Kidney tubule cell (primary cell): ENCODE measurements around the gene NDP.
"Not testable (repeated sequence)": the region's sequence is repeated elsewhere in the genome, so short reads cannot be mapped to it uniquely, and the experiment has no call there.

Experiments used
- DNase-seq: peaks from one replicate; pipeline ENCODE4 v3.0.0-alpha.2; 2018; ENCODE audit warnings: low spot score

Gene NDP

DNA sequence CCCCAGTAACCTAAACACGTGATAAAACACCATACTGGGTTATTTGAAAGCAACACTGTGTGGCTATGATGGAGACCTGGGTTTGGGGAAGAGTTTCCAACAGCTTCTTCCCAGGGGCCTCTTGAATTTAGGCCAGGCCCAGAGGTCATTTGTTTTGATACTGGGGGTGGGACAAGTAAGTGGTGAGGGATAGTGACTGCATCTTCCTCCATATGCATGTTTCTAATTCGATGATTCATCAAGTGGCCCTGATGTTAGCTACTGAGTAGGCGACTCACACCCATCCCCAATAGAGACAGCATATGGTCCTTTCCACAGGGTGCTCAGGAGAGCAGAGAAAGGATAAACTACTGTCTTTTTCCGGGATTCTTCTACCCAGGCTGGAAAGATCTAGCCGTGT lies 2.7 kb downstream of the NDP start:
- peak; percentile 76 for DNase-seq

DNA sequence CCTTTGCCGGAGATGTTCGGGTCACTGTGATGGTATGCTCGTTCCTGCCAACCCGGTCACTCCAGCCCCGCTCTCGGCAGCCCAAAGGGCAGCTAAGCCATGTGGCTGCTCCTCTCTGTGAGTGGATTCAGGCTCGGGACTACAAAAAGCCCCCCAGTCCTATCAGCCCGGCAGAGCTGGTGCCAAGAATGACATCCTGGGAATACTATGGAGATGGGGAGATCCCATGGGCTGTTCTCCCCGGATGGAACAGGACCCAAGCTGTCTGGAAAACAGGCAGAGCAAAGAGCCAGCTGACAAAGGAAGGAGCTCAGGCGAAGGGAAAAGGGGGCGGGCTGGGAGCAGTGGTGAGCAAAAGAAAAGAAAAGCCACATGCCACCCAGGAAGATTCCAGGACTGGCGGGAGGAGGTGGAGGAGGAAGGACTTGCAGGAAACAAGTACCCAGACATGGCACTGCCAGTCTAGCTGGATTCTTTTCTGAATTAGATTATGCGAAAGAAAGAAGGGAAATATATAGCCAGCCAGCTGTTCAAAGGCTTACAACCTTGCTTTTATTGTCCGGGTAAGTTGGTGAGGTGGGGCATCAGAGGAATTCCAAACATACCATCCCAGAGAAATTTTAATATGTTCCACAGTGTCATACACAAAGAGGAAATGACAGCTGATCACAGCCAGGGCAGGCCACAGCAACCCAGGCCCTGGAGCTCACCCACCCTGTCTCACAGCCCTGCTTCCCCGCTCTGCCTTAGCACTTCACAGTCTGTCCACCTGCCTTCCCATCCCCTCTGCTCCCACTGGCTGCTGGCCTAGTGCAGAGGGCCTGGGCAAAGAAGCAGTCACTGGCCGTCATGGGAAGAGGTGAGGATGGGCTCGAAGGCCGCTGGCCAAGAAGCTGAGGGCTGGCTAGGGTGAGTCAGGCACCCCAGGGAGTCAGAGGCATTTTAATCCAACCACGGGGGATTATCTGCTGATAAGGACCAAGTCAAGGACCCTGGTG lies 3.4 kb downstream of the NDP start:
- peak; percentile 57 for DNase-seq

DNA sequence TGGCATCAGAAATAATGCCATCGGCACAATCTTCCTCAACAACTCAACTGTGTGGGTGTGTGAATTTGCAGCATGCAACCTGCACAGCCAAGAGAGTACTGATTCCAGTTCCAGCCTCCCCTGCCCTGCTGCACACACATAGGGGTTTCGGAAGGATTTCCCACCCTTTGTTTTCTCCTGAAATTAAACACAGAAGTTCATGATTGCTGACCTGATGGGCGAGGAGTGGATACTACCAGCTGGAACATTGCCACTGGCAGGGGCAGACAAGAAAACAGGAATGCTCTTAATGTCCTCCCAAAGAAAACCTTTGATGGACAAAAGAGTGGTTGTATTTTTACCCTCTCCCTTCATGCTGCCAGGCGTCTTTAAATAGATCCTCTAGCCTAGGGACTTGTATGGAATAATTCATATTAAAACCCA lies 4.8 kb downstream of the NDP start:
- DNase-seq: no peak

DNA sequence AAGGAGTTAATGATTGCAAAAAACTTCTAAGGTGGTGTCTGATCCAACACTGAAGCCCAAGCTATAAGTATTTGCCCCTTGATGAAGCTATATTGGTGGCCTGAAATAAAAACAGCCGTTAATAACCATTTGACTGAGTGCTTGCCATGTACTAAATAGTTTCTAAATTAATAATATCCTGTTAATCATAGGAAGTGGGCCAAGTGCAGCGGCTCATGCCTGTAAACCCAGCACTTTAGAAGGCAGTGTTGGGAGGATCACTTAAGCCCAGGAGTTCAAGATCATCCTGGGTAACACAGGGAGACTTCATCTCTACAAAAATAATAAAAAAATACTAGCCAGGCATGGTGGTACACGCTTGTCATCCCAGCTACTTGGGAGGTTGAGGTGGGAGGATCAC lies 8.3 kb downstream of the NDP start:
- peak; percentile 14 for DNase-seq

DNA sequence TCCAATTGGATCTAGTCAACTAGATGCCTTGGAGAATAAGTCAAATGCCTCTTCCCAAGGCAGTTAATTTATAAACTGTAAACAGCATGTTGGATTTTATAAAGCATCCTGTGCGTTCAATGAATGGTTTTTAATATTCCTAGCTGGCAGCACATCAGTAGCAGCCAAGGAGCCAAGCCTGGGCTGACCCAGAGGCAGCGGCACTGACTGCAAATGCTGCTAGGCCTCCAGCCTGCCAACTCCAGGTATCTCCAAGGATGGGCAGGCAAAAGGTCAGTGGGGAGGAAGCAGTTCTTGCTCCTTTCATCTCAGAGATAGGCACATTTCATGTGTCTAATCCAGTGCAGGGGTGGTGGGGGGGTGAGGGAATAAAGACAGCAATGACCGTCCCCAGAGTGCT lies 9.5 kb downstream of the NDP start:
- DNase-seq: no peak

DNA sequence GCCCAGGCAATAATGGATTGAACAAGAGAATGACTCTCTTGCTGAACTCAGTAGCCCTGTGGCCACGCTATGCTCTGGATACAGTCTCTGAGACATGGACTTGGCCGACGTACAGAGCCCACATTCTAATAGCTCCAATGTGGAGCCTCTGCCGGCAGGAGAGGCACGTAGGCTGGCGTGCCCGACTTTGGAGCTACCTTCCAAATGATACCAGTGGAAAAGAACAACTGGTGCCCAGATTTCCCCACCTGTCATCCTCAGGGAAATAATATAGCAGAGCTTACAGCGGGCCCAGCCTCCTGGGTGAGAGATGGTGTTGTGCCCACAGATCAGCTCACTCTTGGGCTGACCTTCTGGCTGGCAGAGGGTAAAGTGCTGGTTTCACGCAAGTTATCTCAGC lies 10.6 kb downstream of the NDP start:
- DNase-seq: no peak

DNA sequence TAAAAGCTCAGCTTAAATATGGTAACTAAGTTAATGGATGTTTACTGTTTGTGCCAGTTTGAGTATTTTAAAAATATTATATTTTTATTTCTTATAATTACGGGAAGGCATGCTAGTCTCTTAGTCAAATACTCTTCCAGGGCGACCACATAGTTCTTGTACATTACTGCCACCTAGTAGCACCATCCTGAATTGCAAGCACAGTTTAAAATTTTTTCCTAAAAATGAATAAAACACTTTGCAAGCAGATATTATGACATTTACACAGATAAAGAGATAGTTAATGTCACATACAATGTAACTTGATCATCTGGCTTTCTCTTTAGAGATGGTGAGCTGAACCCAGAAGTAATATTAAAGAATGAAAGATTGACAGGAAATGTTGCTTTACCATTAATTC lies 11.5 kb downstream of the NDP start:
- no peak for DNase-seq

DNA sequence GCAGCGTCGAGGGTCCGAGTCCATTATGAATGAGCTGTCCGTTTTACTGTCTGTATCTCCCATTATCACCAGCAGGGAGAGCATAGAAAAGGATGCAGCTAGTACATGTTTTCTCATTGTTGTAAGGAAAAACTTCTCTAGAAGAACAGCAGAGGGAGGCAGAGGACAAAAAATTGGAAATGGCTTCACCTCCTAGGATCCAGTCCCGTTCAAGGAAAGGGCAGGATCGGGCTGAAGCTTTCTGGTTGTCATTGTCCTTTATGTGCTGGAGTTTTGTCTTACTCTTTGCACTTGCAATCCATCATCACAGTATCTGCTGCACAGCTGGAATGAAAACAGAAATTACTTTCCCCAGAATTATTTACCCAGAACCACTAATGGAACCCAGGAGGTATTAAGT lies 14.7 kb downstream of the NDP start:
- DNase-seq: peak; percentile 85

DNA sequence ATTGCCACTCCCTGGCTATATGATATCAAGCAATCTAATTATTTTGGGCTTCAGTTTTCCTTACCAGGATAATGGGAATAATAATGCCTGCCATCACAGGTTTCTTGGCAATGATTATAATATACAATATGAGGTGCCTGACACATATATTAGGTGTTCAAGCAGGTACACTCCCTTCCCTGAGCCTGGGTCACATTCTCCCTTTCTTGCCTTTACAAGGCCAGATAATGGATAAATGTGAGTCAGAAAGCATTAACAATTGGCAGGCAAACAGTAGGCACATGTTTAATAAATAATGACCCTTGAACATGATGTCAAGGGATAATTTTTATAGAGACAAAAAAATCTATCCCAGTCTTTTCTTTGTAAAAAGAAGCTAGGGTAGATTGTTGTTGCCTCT lies 17.2 kb downstream of the NDP start:
- no peak for DNase-seq

DNA sequence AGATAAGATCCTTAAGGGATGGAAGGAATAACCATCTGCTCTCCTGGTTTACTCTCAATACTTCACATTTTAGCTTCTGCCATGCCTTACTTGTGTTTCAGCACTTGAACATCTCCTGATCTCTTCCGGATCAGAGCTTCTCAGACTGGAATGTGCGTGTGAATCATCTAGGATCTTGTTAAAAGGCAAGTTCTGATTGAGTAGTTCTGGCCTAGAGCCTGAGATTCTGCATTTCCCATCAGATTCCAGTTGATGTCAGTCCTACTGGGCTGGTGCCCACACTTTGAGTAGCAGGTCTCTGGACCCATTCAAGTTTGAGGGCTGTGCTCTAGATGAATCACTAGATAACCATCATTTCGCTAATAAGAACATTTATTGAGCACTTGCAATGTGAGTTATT lies 20.0 kb downstream of the NDP start:
- DNase-seq: peak; percentile 58

DNA sequence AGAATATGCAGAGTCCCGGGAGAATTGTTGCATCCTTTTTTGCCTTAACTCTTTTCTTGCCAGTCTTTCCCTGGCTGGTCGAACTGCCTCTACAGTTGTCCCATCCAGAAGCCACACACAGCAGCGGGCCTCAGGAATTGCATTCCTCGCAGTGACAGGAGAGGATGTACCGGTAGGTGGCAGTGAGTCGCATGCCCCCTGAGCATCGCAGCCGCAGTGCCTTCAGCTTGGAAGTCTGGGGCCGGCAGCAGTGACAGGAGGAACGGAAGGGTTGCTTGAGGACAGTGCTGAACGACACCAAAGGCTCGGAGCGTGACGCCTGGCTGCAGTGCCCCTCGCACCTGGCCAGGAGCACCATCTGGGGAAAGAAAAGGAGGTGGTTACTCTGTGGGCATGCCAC lies 23.5 kb downstream of the NDP start:
- DNase-seq: peak; percentile 47

DNA sequence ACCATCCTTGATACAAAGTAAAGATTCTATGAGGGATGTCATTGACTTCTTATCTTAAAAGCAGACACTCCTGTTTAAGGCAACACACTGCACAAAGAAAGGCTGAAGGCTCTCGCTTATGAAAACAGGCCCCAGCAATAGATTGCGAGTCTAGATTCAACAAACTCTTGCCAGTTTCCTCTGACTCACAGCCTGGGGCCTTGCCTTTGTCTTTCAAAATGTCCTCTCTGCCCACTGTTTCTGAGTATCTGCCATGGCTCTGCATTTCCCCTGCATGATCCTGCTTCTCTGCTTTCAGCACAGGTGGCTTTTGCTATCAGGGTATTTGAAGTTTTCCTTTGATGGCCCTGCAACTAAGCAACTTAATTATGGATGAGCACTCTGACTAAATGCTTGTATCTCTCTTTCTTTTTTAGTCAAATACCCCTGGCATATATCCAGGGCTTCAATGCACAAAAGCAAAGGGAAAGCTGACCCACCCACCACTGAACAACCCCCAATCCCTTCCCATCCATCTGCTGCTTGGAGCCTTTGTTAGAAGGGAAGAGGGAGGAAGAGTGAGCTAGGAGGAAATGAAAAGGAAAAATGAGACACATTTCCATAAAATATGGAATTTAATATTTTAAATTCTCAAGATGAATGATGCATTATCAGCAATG lies 32.2 kb downstream of the NDP start:
- DNase-seq: peak; percentile 28

DNA sequence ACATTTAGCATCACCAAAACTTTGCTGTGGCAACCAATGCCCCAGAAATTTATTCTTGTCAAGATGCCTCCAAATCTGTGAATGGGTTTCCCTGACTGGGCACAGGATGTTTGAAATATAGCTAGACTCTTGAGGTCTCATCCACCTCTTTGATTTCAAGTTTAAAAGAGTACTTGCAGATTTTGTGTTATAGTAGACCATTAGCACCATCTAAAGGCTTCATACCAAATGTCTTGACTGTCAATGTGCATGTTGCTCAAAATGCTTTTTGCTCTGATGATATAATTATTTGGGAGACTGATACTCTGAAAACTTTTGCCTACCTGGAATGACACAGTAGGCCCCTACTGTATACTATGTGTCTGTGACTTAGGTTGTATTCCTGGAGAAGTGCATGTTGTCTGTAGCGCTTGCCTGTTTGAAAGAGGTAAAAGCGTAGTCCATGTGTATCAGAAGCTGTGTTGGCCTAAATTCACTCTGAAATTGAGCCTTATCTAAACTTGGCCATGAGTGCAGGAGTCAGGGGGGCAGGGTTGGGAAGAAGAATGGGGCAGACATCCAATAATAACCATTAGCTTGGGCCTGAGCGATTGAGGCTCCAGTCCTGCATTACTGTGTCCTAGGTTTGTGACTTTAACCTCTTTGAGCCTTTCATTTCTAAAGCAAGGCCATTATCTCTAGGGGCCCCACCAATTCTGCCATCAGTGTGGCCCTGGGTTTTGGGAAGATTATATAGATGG lies 33.8 kb downstream of the NDP start:
- DNase-seq: no peak

DNA sequence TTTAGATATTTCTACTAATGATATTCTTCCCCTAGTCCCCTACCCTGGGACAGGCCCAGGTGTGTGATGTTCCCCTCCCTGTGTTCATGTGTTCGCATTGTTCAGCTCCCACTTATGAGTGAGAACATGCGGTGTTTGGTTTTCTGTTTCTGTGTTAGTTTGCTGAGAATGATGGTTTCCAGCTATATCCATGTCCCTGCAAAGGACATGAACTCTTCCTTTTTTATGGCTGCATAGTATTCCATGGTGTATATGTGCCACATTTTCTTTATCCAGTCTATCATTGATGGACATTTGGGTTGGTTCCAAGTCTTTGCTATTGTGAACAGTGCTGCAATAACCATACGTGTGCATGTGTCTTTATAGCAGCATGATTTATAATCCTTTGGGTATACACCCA lies 51.2 kb downstream of the NDP start:
- not testable (repeated sequence) for DNase-seq

DNA sequence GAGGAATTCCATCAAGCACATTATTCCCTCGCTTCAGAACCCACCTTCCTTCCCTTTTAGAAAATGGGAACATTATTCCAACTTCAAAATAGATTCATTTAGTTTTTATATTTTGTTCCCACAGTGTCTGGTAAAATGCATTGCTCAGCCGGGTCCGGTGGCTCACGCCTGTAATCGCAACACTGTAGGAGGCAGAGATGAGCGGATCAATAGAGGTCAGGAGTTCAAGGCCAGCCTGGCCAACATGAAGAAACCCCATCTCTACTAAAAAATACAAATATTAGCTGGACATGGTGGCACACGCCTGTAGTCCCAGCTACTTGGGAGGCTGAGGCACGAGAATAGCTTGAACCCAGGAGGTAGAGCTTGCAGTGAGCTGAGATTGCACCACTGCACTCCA lies 62.4 kb downstream of the NDP start:
- DNase-seq: not testable (repeated sequence)

DNA sequence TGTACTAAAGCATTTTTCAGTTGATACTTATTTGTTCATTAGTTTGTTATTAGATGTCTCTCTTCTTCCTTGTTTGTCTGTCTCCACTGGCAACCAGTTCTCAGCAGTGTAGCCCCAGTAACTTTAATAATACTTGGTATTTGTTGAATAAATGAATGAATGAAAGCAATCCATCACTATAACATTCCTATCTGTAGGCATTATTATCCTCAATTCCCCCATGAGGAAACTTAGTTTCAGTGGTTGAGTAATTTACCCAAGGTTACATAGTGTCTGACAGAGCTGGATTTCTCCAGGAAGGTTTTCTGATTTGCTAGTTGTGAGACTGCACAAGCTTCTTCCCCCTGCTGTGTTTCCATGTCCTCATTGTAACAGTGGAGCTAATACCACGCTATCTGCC lies 63.2 kb downstream of the NDP start:
- no peak for DNase-seq

DNA sequence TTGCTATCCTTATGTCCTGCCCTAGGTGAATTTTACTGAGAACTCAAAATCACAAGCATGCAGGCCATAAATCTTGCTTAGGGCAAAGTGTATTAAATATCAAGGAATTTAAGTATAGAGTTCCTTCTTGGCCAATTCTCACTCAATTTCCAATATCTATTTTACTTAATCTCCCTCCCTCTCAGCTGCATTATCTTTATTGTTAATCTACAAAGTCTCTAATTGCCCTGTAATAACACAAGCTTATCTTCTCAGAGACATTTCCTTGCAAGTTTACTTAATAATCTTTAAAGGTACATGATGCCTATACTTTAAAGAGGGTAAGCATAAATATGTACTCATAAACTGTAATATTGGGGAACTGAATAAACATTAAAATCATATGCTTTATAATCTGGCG lies 64.0 kb downstream of the NDP start:
- no peak for DNase-seq

DNA sequence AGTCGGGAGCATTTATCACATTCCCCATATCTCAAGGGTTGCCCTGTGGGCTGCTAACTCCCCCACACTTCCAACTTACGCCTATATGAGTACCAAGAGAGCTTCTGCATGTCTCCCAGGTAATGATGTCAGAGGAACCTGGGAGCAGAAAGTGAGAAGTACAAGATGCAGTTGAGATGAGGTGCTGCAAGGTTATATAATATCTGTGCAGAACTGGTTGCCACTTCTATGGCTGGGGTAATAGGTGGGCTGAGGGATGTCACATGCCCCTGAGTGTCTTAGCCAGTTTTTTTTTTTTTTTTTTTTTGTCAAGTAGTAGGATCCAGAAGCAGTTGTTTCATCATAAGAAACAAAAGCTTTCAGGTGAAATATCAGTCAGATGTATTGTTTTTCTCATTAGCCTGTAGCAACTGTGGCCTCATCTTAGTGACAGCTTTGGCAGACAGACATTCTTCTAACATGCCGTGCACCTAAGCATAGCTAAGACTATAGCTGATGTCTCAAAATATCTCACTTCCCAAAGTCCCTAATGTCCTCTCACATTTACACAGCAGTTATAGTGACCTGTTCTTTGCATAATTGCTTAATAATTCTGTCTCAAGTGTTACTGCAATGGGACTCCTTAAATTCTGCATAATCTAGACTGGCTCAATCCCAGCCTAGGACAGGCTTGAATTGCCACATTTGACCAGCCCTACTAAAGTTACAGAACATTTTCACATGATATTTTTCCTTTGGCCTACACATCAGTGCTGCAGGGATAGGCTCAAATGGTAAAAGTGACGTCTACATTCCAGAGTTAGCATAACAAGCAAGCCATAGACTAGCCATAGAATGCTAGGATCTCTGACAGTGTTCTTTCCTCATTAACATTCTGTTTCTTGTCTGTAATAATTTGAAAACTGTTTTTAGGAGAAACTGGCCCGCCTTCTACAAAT lies 73.0 kb downstream of the NDP start:
- no peak for DNase-seq
